Progenitor cell of endocrine pancreas (in vitro differentiated cells): Measurements from ENCODE around the gene LAMA3. TPM values are rescaled to one million over a fixed set of nuclear protein-coding genes. Genes with fewer than 3 reads are reported as not detected.

Experiments used
- DNase-seq: peaks from one replicate; pipeline ENCODE4 v3.0.0; 2021; ENCODE audit warnings: low spot score; ENCODE audit not compliant: unreplicated experiment
- H3K27ac Mint-ChIP-seq: 2 replicates; pipeline ENCODE4 v1.8.0; 2021; ENCODE audit warnings: mild to moderate bottlenecking, moderate library complexity, mixed read lengths
- H3K27me3 Mint-ChIP-seq: 2 replicates; pipeline ENCODE4 v1.8.0; 2021; ENCODE audit warnings: mixed read lengths
- H3K36me3 Mint-ChIP-seq: 2 replicates; pipeline ENCODE4 v1.8.0; 2022; ENCODE audit warnings: mixed read lengths; ENCODE audit not compliant: insufficient read depth
- H3K4me1 Mint-ChIP-seq: 2 replicates; pipeline ENCODE4 v1.8.0; 2021; ENCODE audit warnings: low read depth, mixed read lengths
- H3K4me3 Mint-ChIP-seq: 2 replicates; pipeline ENCODE4 v1.8.0; 2021; ENCODE audit warnings: low read depth, mild to moderate bottlenecking, moderate library complexity, mixed read lengths
- H3K9me3 Mint-ChIP-seq: 2 replicates; pipeline ENCODE4 v1.8.0; 2021; ENCODE audit warnings: low read depth, mixed read lengths
- CTCF ChIP-seq: fragments of 200-600 bp; sonication (generic); IDR thresholded peaks from one replicate; pipeline ENCODE4 v1.5.0; 2021; ENCODE audit warnings: antibody characterized with exemption, mild to moderate bottlenecking; ENCODE audit not compliant: unreplicated experiment
- total RNA-seq: library from RNA; stranded (reverse); gene quantifications from 2 replicates; pipeline ENCODE4 v1.2.1, GENCODE V29; 2021

The LAMA3 gene
- total RNA-seq, 1 donor from 2014 or later, result 0.84 TPM

- Mint-ChIP-seq H3K36me3 (no peaks in the 10 kb centered on the region), H3K9me3 (no peaks in the 10 kb centered on the region), H3K27ac (peak overlapping the region; percentile 31), H3K4me1 (peaks cover 27% of the 10 kb centered on the region), H3K27me3 (peaks cover 5% of the 10 kb centered on the region), H3K4me3 (no peak overlapping the region)
- TF ChIP-seq CTCF, result no peak
- DNase-seq, result no peak
Observed at GRCh38 chr18:23877371-23877770, 188.1 kb downstream of the LAMA3 start.

DNA sequence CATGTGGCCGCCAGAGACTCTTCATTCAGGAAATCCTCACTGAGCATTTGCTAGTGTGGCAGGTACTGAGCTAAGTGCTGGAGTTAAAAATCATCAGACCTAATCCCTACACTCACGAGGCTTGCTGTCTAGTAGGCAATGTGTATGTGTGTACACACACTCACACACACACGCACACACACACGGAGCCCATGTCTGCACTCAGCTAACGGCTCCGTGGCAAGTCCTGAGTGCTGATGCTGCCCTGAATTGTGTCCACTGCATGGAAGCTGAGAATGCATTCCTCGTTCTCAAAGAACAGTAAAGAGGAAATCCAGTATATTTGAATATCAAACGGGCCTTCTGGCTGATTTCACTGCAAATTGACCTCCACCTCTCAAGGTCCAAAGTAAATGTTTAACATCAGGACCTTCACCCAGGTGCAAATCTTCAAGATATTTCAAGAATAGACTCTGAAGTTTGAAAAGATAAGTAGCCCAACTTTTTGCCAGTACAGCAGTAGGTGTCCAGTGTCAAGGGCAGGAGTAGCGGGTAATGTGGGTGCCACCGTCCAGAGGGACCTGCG lies 189.2 kb downstream of the LAMA3 start:
- TF ChIP-seq CTCF, result no peak
- Mint-ChIP-seq H3K36me3 (no peaks in the 10 kb centered on the region), H3K27me3 (peaks cover 5% of the 10 kb centered on the region), H3K27ac (no peak overlapping the region), H3K4me3 (no peak overlapping the region), H3K9me3 (no peaks in the 10 kb centered on the region), H3K4me1 (peaks cover 27% of the 10 kb centered on the region)
- DNase-seq, result no peak

GRCh38 chr18:23879126-23879525 lies 189.9 kb downstream of the LAMA3 start:
- peaks cover 33% of the 10 kb centered on the region for H3K4me1 Mint-ChIP-seq
- H3K9me3 Mint-ChIP-seq, result no peaks in the 10 kb centered on the region
- H3K27ac Mint-ChIP-seq, result no peak overlapping the region
- H3K36me3 Mint-ChIP-seq, result no peaks in the 10 kb centered on the region
- H3K4me3 Mint-ChIP-seq, result no peak overlapping the region
- TF ChIP-seq CTCF, result no peak
- no peak for DNase-seq
- peaks cover 5% of the 10 kb centered on the region for H3K27me3 Mint-ChIP-seq

DNA sequence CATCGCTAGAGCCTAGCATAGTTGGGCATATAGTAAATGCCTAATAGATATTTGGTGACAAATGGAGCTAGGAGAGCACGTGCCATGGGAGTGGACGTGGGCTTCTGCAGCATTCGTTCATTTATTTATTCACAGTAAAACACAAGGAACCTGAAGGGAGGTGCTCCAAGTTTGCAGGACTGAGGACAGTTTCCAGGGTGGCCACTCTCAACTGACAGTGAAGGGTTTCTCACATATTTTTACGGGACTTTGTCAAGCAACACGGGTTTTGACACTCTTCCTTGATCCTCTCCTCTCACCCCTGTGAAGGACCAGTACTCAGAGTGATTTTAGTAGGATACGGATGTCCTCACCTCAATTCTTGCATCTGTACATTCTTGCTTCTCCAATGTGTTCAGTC lies 190.3 kb downstream of the LAMA3 start:
- Mint-ChIP-seq H3K4me3 (no peak overlapping the region), H3K27ac (no peak overlapping the region), H3K36me3 (no peaks in the 10 kb centered on the region), H3K9me3 (no peaks in the 10 kb centered on the region), H3K27me3 (peaks cover 5% of the 10 kb centered on the region), H3K4me1 (peaks cover 37% of the 10 kb centered on the region)
- TF ChIP-seq CTCF, result no peak
- no peak for DNase-seq

DNA sequence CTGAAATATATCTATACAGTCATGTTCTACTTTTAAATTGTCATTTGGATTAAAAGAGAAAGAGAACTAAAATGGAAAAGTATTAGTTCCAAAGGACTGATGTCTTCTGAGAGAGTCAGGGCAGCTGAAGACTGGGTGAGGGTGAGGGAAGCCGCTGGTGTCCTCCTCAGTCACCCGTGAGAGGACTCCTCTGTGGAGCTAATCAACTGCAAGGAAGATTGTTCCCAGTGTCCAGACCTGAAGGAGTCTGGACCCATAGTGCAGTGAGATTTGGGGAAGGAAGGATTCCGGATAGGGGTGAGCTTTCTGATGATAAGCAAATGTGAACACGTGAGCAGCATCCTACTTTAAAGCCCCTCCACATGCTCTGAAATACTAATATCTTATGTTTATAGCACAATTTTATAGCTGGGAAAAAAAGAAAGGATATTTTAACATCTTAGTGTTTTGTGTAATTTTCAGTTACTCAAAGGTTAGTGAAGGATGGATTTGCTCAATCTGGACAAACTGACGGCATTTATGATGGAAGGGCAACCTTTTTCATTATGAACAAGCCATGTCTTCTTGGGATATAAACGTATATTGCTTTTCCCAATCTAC lies 190.8 kb downstream of the LAMA3 start:
- TF ChIP-seq CTCF, result no peak
- no peak for DNase-seq
- peaks cover 42% of the 10 kb centered on the region for H3K4me1 Mint-ChIP-seq
- no peaks in the 10 kb centered on the region for H3K9me3 Mint-ChIP-seq
- peaks cover 5% of the 10 kb centered on the region for H3K27me3 Mint-ChIP-seq
- H3K27ac Mint-ChIP-seq, result no peak overlapping the region
- H3K4me3 Mint-ChIP-seq, result no peak overlapping the region
- no peaks in the 10 kb centered on the region for H3K36me3 Mint-ChIP-seq
